ENCODE results near the gene ACSL1. TPM values are rescaled to one million over a fixed set of nuclear protein-coding genes. Genes with fewer than 3 reads are reported as not detected.

ACSL1 gene
- total and polyA plus RNA-seq, 2 of the 8 experiments (the other 6 are each of a cell fraction or from before 2014, with no cell fraction given) = 2.3 to 8.7 TPM

GRCh38 chr4:184748251-184748652 is 77.5 kb downstream of the ACSL1 start:
- no peak overlapping the region for H2AFZ ChIP-seq (ENCODE audit: low read length)
- peak overlapping the region; percentile 65; the same call in 1 of the 2 replicates for H2BK12ac ChIP-seq (ENCODE audit: low read depth, low read length)
- H3K27ac ChIP-seq (ENCODE audit: low read depth, low read length) = no peak overlapping the region
- DNase-seq (ENCODE audit: low read depth in 1 of 2, low spot score in 2 of 2) (no peak), FAIRE-seq (peak; percentile 24)
- H3K79me1 ChIP-seq (ENCODE audit: low read depth, low read length) = no peaks in the 10 kb centered on the region
- H3K14ac ChIP-seq (ENCODE audit: insufficient read length) = no peak overlapping the region
- peak overlapping the region; percentile 56; the same call in 1 of the 2 replicates for H2BK5ac ChIP-seq (ENCODE audit: low read depth, low read length)
- H3K56ac ChIP-seq (replicated peaks; ENCODE audit: insufficient read length, low read depth, low read length) = no peak overlapping the region
- H3K36me3 ChIP-seq (ENCODE audit: control insufficient read depth in 2 of 4, insufficient read depth in 4 of 4, low read length in 3 of 4) = no peaks in the 10 kb centered on the region
- H2BK120ac ChIP-seq (replicated peaks; ENCODE audit: low read depth, low read length) = peak overlapping the region; percentile 57
- no peak overlapping the region for H2AK5ac ChIP-seq (ENCODE audit: low read depth, low read length)
- H3K18ac ChIP-seq (ENCODE audit: extremely low read depth, low read length) = no peak overlapping the region
- no peak overlapping the region for H4K5ac ChIP-seq (ENCODE audit: insufficient read length, low read depth, low read length)
- H3K9ac ChIP-seq (replicated peaks in 1 of 4; ENCODE audit: extremely low read depth in 1 of 4, low read depth in 3 of 4, low read length in 3 of 4) = no peak overlapping the region
- H4K8ac ChIP-seq (ENCODE audit: extremely low read depth, insufficient read depth, low read length) = no peak overlapping the region
- ChIA-PET POLR2A (ENCODE audit: partially characterized antibody) (no interaction called here), CTCF (ENCODE audit: partially characterized antibody) (interaction anchor here (0.5 to 1.1 kb wide), 3 partner anchors 16 to 223 kb away, joined by 3 to 6 read pairs (median 4); no protein-coding TSS in a partner anchor)
- H3K27me3 ChIP-seq (replicated peaks in 1 of 4; ENCODE audit: control insufficient read depth in 3 of 4, extremely low read depth in 1 of 4, insufficient read depth in 3 of 4, low read length in 3 of 4) = peaks cover 0 to 1% (median 0%) of the 10 kb centered on the region in 4 experiments; a peak in 3 of 7 replicates
- H2BK15ac ChIP-seq (ENCODE audit: low read length) = peak overlapping the region; percentile 25; the same call in 1 of the 2 replicates
- H3K9me3 ChIP-seq (ENCODE audit: insufficient read depth in 2 of 2, low read depth in 1 of 2, low read length in 1 of 2) = no peaks in the 10 kb centered on the region
- no peaks in the 10 kb centered on the region for H3K79me2 ChIP-seq (ENCODE audit: control insufficient read depth in 1 of 2, insufficient read depth in 2 of 2, low read length in 2 of 2)
- no peaks in the 10 kb centered on the region for H4K20me1 ChIP-seq (replicated peaks in 1 of 2; ENCODE audit: control insufficient read depth in 1 of 2, insufficient read depth in 2 of 2, low read length in 2 of 2)
- peaks cover 9 to 21% (median 13%) of the 10 kb centered on the region in 4 experiments for H3K4me1 ChIP-seq (replicated peaks in 1 of 4; ENCODE audit: control insufficient read depth in 3 of 4, insufficient read depth in 4 of 4, low read length in 3 of 4)
- WGBS, 2 experiments (ENCODE audit: extremely low coverage in 1 of 2, insufficient coverage in 1 of 2, insufficient read length in 1 of 2, insufficient replicate concordance in 2 of 2, low coverage in 1 of 2, low lambda C conversion rate in 2 of 2, missing lambda C conversion rate in 1 of 2) = 79% methylated on average over 8 of the region's 8 CpGs; no CpG with 5 or more reads in 1 of the 2 experiments
- H3K4me2 ChIP-seq (ENCODE audit: insufficient read depth in 1 of 2, low read depth in 2 of 2, low read length in 2 of 2) = no peak overlapping the region
- H3K23me2 ChIP-seq (ENCODE audit: low read depth, low read length) = no peaks in the 10 kb centered on the region
- H3K4ac ChIP-seq (replicated peaks; ENCODE audit: insufficient read length, low read depth, low read length) = no peak overlapping the region
- H3K4me3 ChIP-seq (ENCODE audit: extremely low read depth in 1 of 4, insufficient read depth in 2 of 4, low read depth in 3 of 4, low read length in 4 of 4) = no peak overlapping the region
- H4K91ac ChIP-seq (replicated peaks; ENCODE audit: insufficient read length, low read length) = peak overlapping the region; percentile 68
- H3K23ac ChIP-seq (ENCODE audit: insufficient read length) = no peak overlapping the region
- H2BK20ac ChIP-seq (ENCODE audit: low read length) = peak overlapping the region; percentile 3; the same call in 1 of the 2 replicates
- TF ChIP-seq RBBP5 (IDR thresholded peaks at IDR 0.05; ENCODE audit: borderline replicate concordance, low read depth, low read length) = no peak
- no peak for TF ChIP-seq HDAC2 (IDR thresholded peaks at IDR 0.05; ENCODE audit: borderline replicate concordance in 1 of 2, low read depth in 2 of 2, low read length in 2 of 2)
- no peak for TF ChIP-seq SP4 (IDR thresholded peaks at IDR 0.05; ENCODE audit: low read length)
- TF ChIP-seq MAX (IDR thresholded peaks at IDR 0.05) = peak; percentile 55; the same call in 1 of the 2 replicates
- TF ChIP-seq RXRA (IDR thresholded peaks at IDR 0.05; ENCODE audit: insufficient read depth, low read depth, low read length) = no peak
- TF ChIP-seq GABPA (IDR thresholded peaks at IDR 0.05; ENCODE audit: borderline replicate concordance, insufficient read depth, low read length) = no peak
- peak; percentile 45 for TF ChIP-seq E2F6 (IDR thresholded peaks at IDR 0.05)
- no peak for TF ChIP-seq YY1 (IDR thresholded peaks at IDR 0.05; ENCODE audit: low read depth, low read length)
- TF ChIP-seq SUZ12 (IDR thresholded peaks at IDR 0.05; ENCODE audit: low read length) = no peak
- TF ChIP-seq TCF12 (IDR thresholded peaks at IDR 0.05; ENCODE audit: low read depth, low read length) = no peak
- TF ChIP-seq EP300 (IDR thresholded peaks at IDR 0.05; ENCODE audit: borderline replicate concordance in 1 of 2, low read depth in 2 of 2, low read length in 2 of 2) = no peak
- no peak for TF ChIP-seq RNF2 (IDR thresholded peaks at IDR 0.05; ENCODE audit: borderline replicate concordance, low read depth, low read length, missing control alignments, poor library complexity, severe bottlenecking)

Data from H1 (cell line).